HG03280 (cell line): ENCODE results near the gene MIER2.

Experiments
- ATAC-seq: cut with Tn5 transposase; IDR thresholded peaks from one replicate; pipeline ENCODE4 v1.9.1; 2021; ENCODE audit warnings: mild to moderate bottlenecking, moderate library complexity; ENCODE audit not compliant: unreplicated experiment

Gene MIER2

DNA sequence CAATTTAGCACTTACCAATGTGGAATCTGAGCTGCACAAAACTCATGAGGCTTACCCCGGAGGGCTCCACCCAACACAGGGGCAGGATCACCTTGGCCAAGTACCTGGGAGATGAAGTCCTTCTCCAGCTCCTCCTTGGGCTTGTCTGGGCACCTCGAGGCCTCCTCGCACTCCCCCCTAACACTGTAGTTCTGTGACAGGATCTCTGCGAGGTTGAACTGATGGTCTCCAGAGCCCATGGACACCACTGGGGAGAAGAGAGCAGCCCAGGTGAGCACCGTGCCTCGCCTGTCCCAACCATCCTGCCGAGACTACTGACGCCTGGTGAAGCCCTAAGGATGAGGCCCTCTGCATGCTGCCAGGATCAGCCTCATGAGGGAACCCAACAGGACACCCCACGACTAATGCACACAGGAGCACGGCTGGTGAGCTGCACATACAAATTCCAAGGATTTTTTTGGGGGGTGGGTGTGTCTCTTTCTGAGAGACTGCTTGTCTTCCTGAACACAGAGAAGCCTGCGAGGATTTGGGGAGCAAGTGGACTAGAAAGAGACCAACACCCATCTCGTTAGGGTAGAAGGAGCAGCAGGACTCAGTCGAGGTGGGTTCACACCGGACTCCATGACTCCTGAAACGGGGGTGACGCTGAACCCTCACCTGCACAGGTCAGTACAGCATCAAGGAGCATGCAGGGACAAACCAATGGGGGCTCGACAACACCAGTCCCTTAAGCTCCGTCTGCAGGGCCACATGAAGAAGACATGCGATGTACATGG lies 10.1 kb downstream of the MIER2 start:
- no peak for ATAC-seq

- ATAC-seq, result no peak
These were observed 14.1 kb downstream of the MIER2 start for GRCh38 chr19:330503-330902.

DNA sequence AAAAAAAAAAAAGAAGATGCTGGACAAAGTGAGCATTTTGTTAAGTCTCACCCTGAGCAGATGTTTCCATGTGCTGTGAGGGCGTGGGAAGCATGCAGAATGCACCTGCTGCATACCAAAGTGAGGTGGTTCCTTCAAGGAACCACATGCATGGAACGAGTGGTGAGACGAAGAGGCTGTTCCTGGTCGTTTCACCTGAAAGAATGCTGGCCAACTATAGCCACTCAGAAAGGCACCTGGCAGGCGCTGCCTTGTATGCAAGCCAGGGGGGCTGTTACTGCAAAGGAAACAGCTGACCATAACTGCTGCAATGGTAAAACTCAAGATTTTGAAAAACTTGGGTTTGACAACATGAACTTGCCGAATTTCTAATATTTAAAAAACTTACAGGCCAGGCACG lies 14.7 kb downstream of the MIER2 start:
- no peak for ATAC-seq

- ATAC-seq, result no peak
These were observed 16.5 kb downstream of the MIER2 start for GRCh38 chr19:328025-328505.

DNA sequence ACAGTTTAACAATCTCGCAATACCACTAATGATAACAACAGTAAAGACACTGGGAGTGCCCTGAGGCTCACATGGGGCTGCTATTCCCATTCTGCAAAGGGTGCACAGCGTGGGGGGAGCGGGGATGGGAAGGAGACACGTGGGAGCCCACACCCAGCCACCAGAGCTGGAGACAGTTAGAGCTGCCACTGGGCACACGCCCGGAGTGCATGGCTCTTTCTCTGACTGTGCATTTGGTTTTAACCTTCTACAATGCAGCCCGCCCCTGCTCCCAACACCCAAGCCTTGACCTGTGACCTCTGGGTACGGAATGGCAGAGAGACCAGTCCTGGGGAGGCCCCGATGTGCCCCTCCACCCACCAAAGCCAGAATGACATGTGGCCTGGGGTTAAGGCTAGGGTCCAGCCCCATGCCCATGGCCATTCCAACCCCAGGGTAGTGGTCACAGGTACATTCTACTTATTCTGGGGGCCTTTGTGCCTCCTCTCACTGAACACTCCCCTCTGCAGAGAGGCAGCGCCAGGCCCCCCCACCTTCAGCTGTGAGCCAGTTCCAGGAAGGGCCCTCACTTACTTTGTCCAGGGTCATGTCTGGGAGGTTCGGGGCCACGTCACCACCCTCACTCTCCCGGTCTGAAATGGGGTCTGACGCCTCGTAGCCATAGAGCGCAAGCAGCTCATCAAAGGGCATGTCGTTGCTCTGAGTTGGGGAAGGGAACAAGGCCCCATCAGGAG lies 17.1 kb downstream of the MIER2 start:
- no peak for ATAC-seq

GRCh38 chr19:326871-327270 lies 17.7 kb downstream of the MIER2 start:
- no peak for ATAC-seq

DNA sequence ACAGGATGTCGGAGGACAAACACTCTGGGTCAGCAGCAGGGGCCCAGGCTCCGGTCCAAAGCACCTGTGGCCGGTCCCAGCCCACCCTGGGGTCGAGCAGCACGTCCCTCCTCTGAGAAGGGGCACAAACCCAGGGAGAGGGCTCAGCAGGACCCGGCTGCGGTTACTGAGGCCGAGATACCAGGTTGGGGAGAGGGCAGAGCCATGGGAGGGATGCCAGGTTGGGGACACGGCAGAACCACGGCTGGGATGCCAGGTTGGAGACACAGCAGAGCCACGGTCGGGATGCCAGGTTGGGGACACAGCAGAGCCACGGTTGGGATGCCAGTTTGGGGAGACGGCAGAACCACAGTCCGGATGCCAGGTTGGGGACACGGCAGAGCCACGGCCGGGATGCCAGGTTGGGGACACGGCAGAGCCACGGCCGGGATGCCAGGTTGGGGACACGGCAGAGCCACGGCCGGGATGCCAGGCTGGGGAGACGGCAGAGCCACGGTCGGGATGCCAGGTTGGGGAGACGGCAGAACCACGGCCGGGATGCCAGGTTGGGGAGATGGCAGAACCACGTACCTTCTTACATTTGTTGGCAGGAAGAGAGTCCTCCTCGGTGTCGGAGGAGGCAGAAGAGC lies 18.5 kb downstream of the MIER2 start:
- ATAC-seq, result no peak

- ATAC-seq, result no peak
These were observed 19.2 kb downstream of the MIER2 start for GRCh38 chr19:325173-325936.

- no peak for ATAC-seq
These were observed 19.9 kb downstream of the MIER2 start for GRCh38 chr19:324716-325115.

GRCh38 chr19:322616-323015 lies 22.0 kb downstream of the MIER2 start:
- no peak for ATAC-seq

- no peak for ATAC-seq
These were observed 26.2 kb downstream of the MIER2 start for GRCh38 chr19:318509-318774.

- ATAC-seq, result no peak
These were observed 26.7 kb downstream of the MIER2 start for GRCh38 chr19:317710-318508.

GRCh38 chr19:315811-316210 lies 28.8 kb downstream of the MIER2 start:
- no peak for ATAC-seq

DNA sequence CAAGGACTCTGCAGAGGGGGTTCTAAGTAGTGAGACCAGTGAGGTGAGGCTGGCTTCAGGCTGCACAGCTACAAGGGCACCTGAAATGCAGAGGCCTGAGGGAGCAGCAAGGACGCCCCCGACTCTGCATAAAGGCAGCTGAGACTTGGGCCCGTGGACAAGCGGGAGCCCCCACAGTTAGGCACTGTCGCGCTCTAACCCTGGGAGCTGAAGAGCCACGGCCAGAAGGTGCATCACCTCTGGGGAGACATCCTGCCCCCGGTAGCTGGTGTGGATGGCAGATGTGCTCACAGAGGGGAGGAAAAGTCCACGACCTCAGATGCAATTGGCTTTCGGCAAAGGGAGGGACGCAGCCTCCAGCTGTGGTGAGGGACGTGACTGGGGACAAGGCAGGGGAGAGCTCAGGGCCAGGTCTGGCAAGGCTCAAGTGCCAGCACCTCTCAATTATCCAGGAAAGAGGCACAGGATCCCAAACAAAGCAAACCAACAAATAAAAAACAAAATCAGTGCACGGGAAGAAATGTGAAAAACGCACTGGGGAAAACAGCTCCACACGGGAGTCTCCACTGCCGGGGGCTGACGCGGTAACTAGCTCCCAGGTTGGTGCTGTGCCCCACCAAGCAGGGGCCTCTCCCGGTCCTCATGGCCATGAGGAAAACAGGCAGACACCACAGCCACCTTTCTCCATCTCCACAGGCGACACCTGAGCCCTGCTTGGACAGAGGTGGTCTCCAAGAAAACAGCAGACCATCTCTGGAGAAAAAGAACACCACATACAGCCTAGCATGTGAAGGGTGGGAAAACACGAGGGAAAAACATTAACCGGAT lies 30.4 kb downstream of the MIER2 start:
- no peak for ATAC-seq

- no peak for ATAC-seq
These were observed 31.2 kb downstream of the MIER2 start for GRCh38 chr19:313169-313987.

DNA sequence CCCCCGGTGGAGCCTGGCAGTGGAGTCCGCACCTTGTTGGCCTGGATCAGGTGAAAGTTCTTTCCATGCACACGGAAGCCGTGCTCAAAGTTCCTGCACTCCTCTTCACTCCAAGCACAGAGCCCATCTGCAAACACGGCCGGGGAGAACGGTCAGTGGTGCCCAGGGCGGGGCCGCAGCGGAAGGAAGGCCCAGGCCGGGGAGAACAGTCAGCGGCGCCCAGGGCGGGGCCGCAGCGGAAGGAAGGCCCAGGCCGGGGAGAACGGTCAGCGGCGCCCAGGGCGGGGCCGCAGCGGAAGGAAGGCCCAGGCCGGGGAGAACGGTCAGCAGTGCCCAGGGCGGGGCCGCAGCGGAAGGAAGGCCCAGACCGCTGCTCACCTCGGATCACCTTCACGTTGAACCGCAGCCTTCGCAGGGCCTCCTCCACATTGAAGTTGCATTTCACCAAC lies 32.8 kb downstream of the MIER2 start:
- no peak for ATAC-seq

GRCh38 chr19:310781-311496 lies 33.7 kb downstream of the MIER2 start:
- ATAC-seq, result no peak

DNA sequence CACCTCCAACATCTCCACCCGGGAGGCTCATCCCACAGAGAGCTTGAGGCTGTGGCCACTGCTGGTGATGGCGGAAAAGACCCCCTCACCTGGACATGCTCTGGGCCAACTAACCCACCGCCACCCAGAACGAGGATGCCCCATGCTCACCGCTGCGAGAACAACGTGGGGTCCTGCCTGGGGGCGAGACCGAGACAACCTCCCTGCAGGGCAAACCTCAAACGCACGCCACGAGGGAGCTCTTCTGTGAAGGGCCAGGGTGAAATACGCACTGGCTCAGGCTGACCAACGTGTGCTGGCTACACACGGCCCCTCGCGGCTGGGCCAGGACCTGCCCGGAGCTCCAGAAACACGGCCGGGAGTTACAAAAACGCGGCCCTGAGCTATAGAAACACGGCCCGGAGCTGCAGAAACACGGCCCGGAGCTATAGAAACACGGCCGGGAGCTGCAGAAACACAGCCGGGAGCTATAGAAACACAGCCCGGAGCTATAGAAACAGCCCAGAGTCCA lies 34.4 kb downstream of the MIER2 start:
- ATAC-seq, result no peak
